Astrocyte (in vitro differentiated cells and primary cell): ENCODE results near the gene WWC2. TPM values are rescaled to one million over a fixed set of nuclear protein-coding genes. Genes with fewer than 3 reads are reported as not detected.

ENCODE experiments used
- DNase-seq: peaks from one replicate; pipeline ENCODE4 v3.0.0-alpha.2; 2010; ENCODE audit warnings: low read depth
- FAIRE-seq: peaks from 2 replicates; lab custom pipeline; 2011; peaks lifted over from hg19 to GRCh38; lab: Jason Lieb, UNC
- H2AFZ ChIP-seq: 2 replicates; pipeline ENCODE4 v1.6.0; 2012; ENCODE audit warnings: low read depth, low read length, inconsistent platforms
- H3K27ac ChIP-seq: 2 replicates; pipeline ENCODE4 v1.5.1; 2011; ENCODE audit warnings: low read depth, low read length, inconsistent platforms
- H3K27me3 ChIP-seq: 2 replicates; pipeline ENCODE4 v1.6.0; 2011; ENCODE audit warnings: low read length, inconsistent platforms; ENCODE audit not compliant: insufficient read depth
- H3K36me3 ChIP-seq: 2 replicates; pipeline ENCODE4 v1.5.1; 2011; ENCODE audit warnings: low read length, inconsistent platforms; ENCODE audit not compliant: insufficient read depth
- H3K4me1 ChIP-seq: 2 replicates; pipeline ENCODE4 v1.5.1; 2011; ENCODE audit warnings: low read length, inconsistent platforms; ENCODE audit not compliant: insufficient read depth
- H3K4me2 ChIP-seq: 2 replicates; pipeline ENCODE4 v1.6.0; 2012; ENCODE audit warnings: low read length, inconsistent platforms
- H3K4me3 ChIP-seq: 2 replicates; pipeline ENCODE4 v1.5.1; 2011; ENCODE audit warnings: low read depth, mild to moderate bottlenecking, low read length, inconsistent platforms; ENCODE audit not compliant: insufficient read depth
- H3K79me2 ChIP-seq: 2 replicates; pipeline ENCODE4 v1.6.0; 2012; ENCODE audit warnings: mild to moderate bottlenecking, low read length, inconsistent platforms; ENCODE audit not compliant: insufficient read depth
- H3K9ac ChIP-seq: 2 replicates; pipeline ENCODE4 v1.6.0; 2012; ENCODE audit warnings: mild to moderate bottlenecking, low read length, inconsistent platforms
- H3K9me3 ChIP-seq: 2 replicates; pipeline ENCODE4 v1.5.1; 2012; ENCODE audit warnings: low read depth, mild to moderate bottlenecking, low read length, inconsistent platforms; ENCODE audit not compliant: insufficient read depth
- H4K20me1 ChIP-seq: 2 replicates; pipeline ENCODE4 v1.6.0; 2012; ENCODE audit warnings: low read length, inconsistent platforms; ENCODE audit not compliant: insufficient read depth
- H3K27ac Mint-ChIP-seq: one replicate; pipeline ENCODE4 v1.8.0; 2021; ENCODE audit warnings: mild to moderate bottlenecking, mixed read lengths; ENCODE audit not compliant: unreplicated experiment
- H3K27me3 Mint-ChIP-seq: one replicate; pipeline ENCODE4 v1.8.0; 2021; ENCODE audit warnings: low read depth, mixed read lengths; ENCODE audit not compliant: unreplicated experiment
- H3K36me3 Mint-ChIP-seq: one replicate; pipeline ENCODE4 v1.8.0; 2021; ENCODE audit warnings: low read depth, mixed read lengths; ENCODE audit not compliant: unreplicated experiment
- H3K4me1 Mint-ChIP-seq: one replicate; pipeline ENCODE4 v1.8.0; 2021; ENCODE audit warnings: low read depth, mixed read lengths; ENCODE audit not compliant: unreplicated experiment
- H3K4me3 Mint-ChIP-seq: one replicate; pipeline ENCODE4 v1.8.0; 2021; ENCODE audit warnings: mild to moderate bottlenecking, moderate library complexity, mixed read lengths; ENCODE audit not compliant: unreplicated experiment
- H3K9me3 Mint-ChIP-seq: one replicate; pipeline ENCODE4 v1.8.0; 2021; ENCODE audit warnings: mild to moderate bottlenecking, mixed read lengths; ENCODE audit not compliant: unreplicated experiment
- EZH2 ChIP-seq: IDR thresholded peaks from 2 replicates; pipeline ENCODE4 v1.6.1; 2012; ENCODE audit warnings: mild to moderate bottlenecking, low read length, inconsistent platforms; ENCODE audit not compliant: insufficient read depth
- total RNA-seq: library from RNA; stranded (reverse); gene quantifications from 2 replicates; pipeline ENCODE4 v1.2.1, GENCODE V29; 2021
- TF ChIP-seq, protein P1 (sequence below): IDR thresholded peaks from 2 replicates; pipeline ENCODE4 v1.5.1; 2011; ENCODE audit warnings: low read depth, mild to moderate bottlenecking, inconsistent platforms, low read length, moderate library complexity; ENCODE audit not compliant: insufficient read depth

Gene WWC2
- total RNA-seq, 1 donor from 2014 or later: 62.6 TPM

- H3K9me3 Mint-ChIP-seq: no peaks in the 10 kb centered on the region
- peak overlapping the region; percentile 93 for H3K9ac ChIP-seq
- H3K9me3 ChIP-seq: no peaks in the 10 kb centered on the region
- DNase-seq (no peak), FAIRE-seq (no peak)
- H3K79me2 ChIP-seq: peaks cover 32% of the 10 kb centered on the region
- H3K27me3 ChIP-seq: no peaks in the 10 kb centered on the region
- H3K4me1 Mint-ChIP-seq: peaks cover 16% of the 10 kb centered on the region
- no peaks in the 10 kb centered on the region for H3K36me3 ChIP-seq
- H3K4me1 ChIP-seq: peaks cover 10% of the 10 kb centered on the region
- peak overlapping the region; percentile 77 for H2AFZ ChIP-seq
- peak overlapping the region; percentile 91 for H3K27ac ChIP-seq
- peak overlapping the region; percentile 82 for H3K4me3 ChIP-seq
- peaks cover 27% of the 10 kb centered on the region for H4K20me1 ChIP-seq
- peak overlapping the region; percentile 87 for H3K4me2 ChIP-seq
- H3K27ac Mint-ChIP-seq: peak overlapping the region; percentile 96
- no peaks in the 10 kb centered on the region for H3K27me3 Mint-ChIP-seq
- H3K36me3 Mint-ChIP-seq: no peaks in the 10 kb centered on the region
- no peak for TF ChIP-seq EZH2
- TF ChIP-seq, protein P1, sequence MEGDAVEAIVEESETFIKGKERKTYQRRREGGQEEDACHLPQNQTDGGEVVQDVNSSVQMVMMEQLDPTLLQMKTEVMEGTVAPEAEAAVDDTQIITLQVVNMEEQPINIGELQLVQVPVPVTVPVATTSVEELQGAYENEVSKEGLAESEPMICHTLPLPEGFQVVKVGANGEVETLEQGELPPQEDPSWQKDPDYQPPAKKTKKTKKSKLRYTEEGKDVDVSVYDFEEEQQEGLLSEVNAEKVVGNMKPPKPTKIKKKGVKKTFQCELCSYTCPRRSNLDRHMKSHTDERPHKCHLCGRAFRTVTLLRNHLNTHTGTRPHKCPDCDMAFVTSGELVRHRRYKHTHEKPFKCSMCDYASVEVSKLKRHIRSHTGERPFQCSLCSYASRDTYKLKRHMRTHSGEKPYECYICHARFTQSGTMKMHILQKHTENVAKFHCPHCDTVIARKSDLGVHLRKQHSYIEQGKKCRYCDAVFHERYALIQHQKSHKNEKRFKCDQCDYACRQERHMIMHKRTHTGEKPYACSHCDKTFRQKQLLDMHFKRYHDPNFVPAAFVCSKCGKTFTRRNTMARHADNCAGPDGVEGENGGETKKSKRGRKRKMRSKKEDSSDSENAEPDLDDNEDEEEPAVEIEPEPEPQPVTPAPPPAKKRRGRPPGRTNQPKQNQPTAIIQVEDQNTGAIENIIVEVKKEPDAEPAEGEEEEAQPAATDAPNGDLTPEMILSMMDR: no peak
- peak overlapping the region; percentile 84 for H3K4me3 Mint-ChIP-seq
These were observed 1.6 kb upstream of the WWC2 start for GRCh38 chr4:183097231-183098018.

DNA sequence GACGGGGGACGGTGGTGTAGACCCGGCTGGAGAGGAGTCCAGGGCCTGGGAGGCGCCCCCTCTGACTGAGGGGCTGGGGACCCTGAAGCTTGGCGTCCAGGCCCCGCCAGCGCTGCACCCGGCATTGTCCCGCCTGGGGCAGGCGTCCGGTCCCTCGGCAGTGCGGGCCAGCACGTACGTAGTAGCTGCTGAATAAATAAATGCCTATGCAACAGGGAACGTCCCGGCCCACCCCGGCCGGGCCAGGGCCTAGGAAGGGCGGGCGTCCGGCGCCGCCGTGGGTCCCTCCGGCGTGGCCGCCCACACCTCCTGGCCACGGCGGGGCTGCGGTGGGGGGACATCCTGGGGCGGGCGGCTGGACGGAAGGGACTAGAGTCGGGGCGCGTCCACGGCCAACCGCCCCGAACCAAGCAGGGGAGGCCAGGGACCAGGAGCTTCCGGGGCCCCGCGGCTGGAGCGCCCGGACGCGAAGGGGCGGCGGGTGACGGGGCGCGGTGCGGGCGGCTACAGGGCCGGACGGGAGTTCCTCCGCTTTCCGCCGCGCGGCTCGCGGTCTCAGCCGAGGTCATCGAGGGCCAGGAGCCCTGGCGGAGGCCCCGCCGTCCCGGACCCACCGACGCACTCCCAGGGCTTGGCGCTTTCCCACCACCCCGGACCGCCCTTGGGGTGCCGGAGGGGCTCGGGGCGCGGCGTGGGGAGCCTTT lies 886 bp upstream of the WWC2 start:
- Histone ChIP-seq H3K27ac (peak overlapping the region; percentile 91), H3K9me3 (no peaks in the 10 kb centered on the region), H3K9ac (peak overlapping the region; percentile 93), H4K20me1 (peaks cover 34% of the 10 kb centered on the region), H3K27me3 (no peaks in the 10 kb centered on the region), H3K4me2 (peak overlapping the region; percentile 87), H2AFZ (peak overlapping the region; percentile 77), H3K4me3 (peak overlapping the region; percentile 82), H3K4me1 (peaks cover 10% of the 10 kb centered on the region), H3K36me3 (no peaks in the 10 kb centered on the region), H3K79me2 (peaks cover 40% of the 10 kb centered on the region)
- Mint-ChIP-seq H3K4me1 (peaks cover 16% of the 10 kb centered on the region), H3K36me3 (no peaks in the 10 kb centered on the region), H3K27me3 (no peaks in the 10 kb centered on the region), H3K9me3 (no peaks in the 10 kb centered on the region), H3K4me3 (peak overlapping the region; percentile 84), H3K27ac (peak overlapping the region; percentile 96)
- no peak for DNase-seq
- no peak for FAIRE-seq
- no peak for TF ChIP-seq EZH2
- TF ChIP-seq, protein P1: no peak
